ENCODE measurements around the gene IRAK2.

- TF ChIP-seq CTCF (IDR thresholded peaks at IDR 0.05) (no peak), POLR2A (IDR thresholded peaks at IDR 0.05) (no peak)
These were observed 125.9 kb downstream of the IRAK2 start for GRCh38 chr3:10290481-10291176.

Data from body of pancreas (tissue), 4 donors.